NCI-H1092 (cell line): Measurements from ENCODE around the gene GRIA1.

Source experiments
- DNase-seq: peaks from one replicate; lab custom pipeline; 2025; lab: John Stamatoyannopoulos, UW

GRIA1 gene

GRCh38 chr5:153551537-153552079 is 61.1 kb downstream of the GRIA1 start:
- DNase-seq: no peak

GRCh38 chr5:153552886-153553285 is 62.4 kb downstream of the GRIA1 start:
- no peak for DNase-seq

- no peak for DNase-seq
Measured at GRCh38 chr5:153555420-153556114, 65.1 kb downstream of the GRIA1 start.

- no peak for DNase-seq
Measured at GRCh38 chr5:153558957-153559356, 68.5 kb downstream of the GRIA1 start.

- DNase-seq: no peak
Measured at GRCh38 chr5:153559926-153560325, 69.5 kb downstream of the GRIA1 start.

- no peak for DNase-seq
Measured at GRCh38 chr5:153562189-153562588, 71.7 kb downstream of the GRIA1 start.

GRCh38 chr5:153565822-153566221 is 75.4 kb downstream of the GRIA1 start:
- no peak for DNase-seq

- DNase-seq: no peak
Measured at GRCh38 chr5:153569036-153569435, 78.6 kb downstream of the GRIA1 start.

- DNase-seq: no peak
Measured at GRCh38 chr5:153571162-153571561, 80.7 kb downstream of the GRIA1 start.

- no peak for DNase-seq
Measured at GRCh38 chr5:153572411-153573145, 82.1 kb downstream of the GRIA1 start.

GRCh38 chr5:153573326-153574033 is 83.0 kb downstream of the GRIA1 start:
- no peak for DNase-seq

GRCh38 chr5:153584126-153584959 is 93.9 kb downstream of the GRIA1 start:
- no peak for DNase-seq

GRCh38 chr5:153584960-153585359 is 94.5 kb downstream of the GRIA1 start:
- no peak for DNase-seq

- DNase-seq: no peak
Measured at GRCh38 chr5:153585622-153586277, 95.3 kb downstream of the GRIA1 start.

GRCh38 chr5:153592081-153592480 is 101.6 kb downstream of the GRIA1 start:
- DNase-seq: no peak

- no peak for DNase-seq
Measured at GRCh38 chr5:153594785-153595184, 104.3 kb downstream of the GRIA1 start.

GRCh38 chr5:153598099-153598498 is 107.6 kb downstream of the GRIA1 start:
- DNase-seq: no peak

- DNase-seq: no peak
Measured at GRCh38 chr5:153601377-153601776, 110.9 kb downstream of the GRIA1 start.

- DNase-seq: no peak
Measured at GRCh38 chr5:153605386-153605785, 114.9 kb downstream of the GRIA1 start.

GRCh38 chr5:153610009-153610408 is 119.5 kb downstream of the GRIA1 start:
- no peak for DNase-seq

- no peak for DNase-seq
Measured at GRCh38 chr5:153610811-153611210, 120.3 kb downstream of the GRIA1 start.
